T-helper 2 cell treated with Interferon-gamma antibody and Interleukin-4, amounts not matched to agents 5 μg/mL and 100 μg/mL, for 36 hours (primary cell): ENCODE measurements around the gene ZDBF2.
"Not testable (repeated sequence)": the region's sequence is repeated elsewhere in the genome, so short reads cannot be mapped to it uniquely, and the experiment has no call there.

Experiments
- DNase-seq: peaks from one replicate; pipeline ENCODE4 v3.0.0; 2021; ENCODE audit warnings: low spot score
- H3K27ac Mint-ChIP-seq: one replicate; pipeline ENCODE4 v1.8.0; 2021; ENCODE audit warnings: mild to moderate bottlenecking, mixed read lengths
- H3K27me3 Mint-ChIP-seq: one replicate; pipeline ENCODE4 v1.8.0; 2021; ENCODE audit warnings: low read depth, mixed read lengths
- H3K36me3 Mint-ChIP-seq: one replicate; pipeline ENCODE4 v1.8.0; 2021; ENCODE audit warnings: low read depth, mixed read lengths
- H3K4me1 Mint-ChIP-seq: one replicate; pipeline ENCODE4 v1.8.0; 2021; ENCODE audit warnings: low read depth, mixed read lengths
- H3K4me3 Mint-ChIP-seq: one replicate; pipeline ENCODE4 v1.8.0; 2022; ENCODE audit warnings: mild to moderate bottlenecking, moderate library complexity, mixed read lengths
- H3K9me3 Mint-ChIP-seq: one replicate; pipeline ENCODE4 v1.8.0; 2021; ENCODE audit warnings: mixed read lengths

ZDBF2 gene

GRCh38 chr2:206253125-206253776 is 21.2 kb upstream of the ZDBF2 start:
- no peak for DNase-seq
- Mint-ChIP-seq H3K27me3 (peaks cover 71% of the 10 kb centered on the region), H3K27ac (no peak overlapping the region), H3K4me1 (peaks cover 5% of the 10 kb centered on the region), H3K36me3 (no peaks in the 10 kb centered on the region), H3K9me3 (peaks cover 6% of the 10 kb centered on the region), H3K4me3 (no peak overlapping the region)

GRCh38 chr2:206253777-206254166 is 20.7 kb upstream of the ZDBF2 start:
- Mint-ChIP-seq H3K27me3 (peaks cover 69% of the 10 kb centered on the region), H3K27ac (no peak overlapping the region), H3K36me3 (no peaks in the 10 kb centered on the region), H3K4me1 (peaks cover 5% of the 10 kb centered on the region), H3K9me3 (peaks cover 6% of the 10 kb centered on the region), H3K4me3 (no peak overlapping the region)
- DNase-seq: no peak

- Mint-ChIP-seq H3K9me3 (peaks cover 6% of the 10 kb centered on the region), H3K36me3 (no peaks in the 10 kb centered on the region), H3K4me1 (peaks cover 9% of the 10 kb centered on the region), H3K4me3 (no peak overlapping the region), H3K27ac (no peak overlapping the region), H3K27me3 (peaks cover 72% of the 10 kb centered on the region)
- no peak for DNase-seq
Observed at GRCh38 chr2:206255003-206255402, 19.5 kb upstream of the ZDBF2 start.

- H3K9me3 Mint-ChIP-seq: peaks cover 6% of the 10 kb centered on the region
- H3K27me3 Mint-ChIP-seq: peaks cover 75% of the 10 kb centered on the region
- H3K4me1 Mint-ChIP-seq: peaks cover 7% of the 10 kb centered on the region
- H3K27ac Mint-ChIP-seq: no peak overlapping the region
- no peak overlapping the region for H3K4me3 Mint-ChIP-seq
- no peaks in the 10 kb centered on the region for H3K36me3 Mint-ChIP-seq
- no peak for DNase-seq
Observed at GRCh38 chr2:206256706-206257205, 17.7 kb upstream of the ZDBF2 start.

- Mint-ChIP-seq H3K36me3 (no peaks in the 10 kb centered on the region), H3K4me1 (peaks cover 7% of the 10 kb centered on the region), H3K27ac (no peak overlapping the region), H3K4me3 (no peak overlapping the region), H3K9me3 (peaks cover 6% of the 10 kb centered on the region), H3K27me3 (peaks cover 76% of the 10 kb centered on the region)
- no peak for DNase-seq
Observed at GRCh38 chr2:206257350-206257749, 17.1 kb upstream of the ZDBF2 start.

GRCh38 chr2:206257861-206258260 is 16.6 kb upstream of the ZDBF2 start:
- Mint-ChIP-seq H3K36me3 (no peaks in the 10 kb centered on the region), H3K27me3 (peaks cover 76% of the 10 kb centered on the region), H3K27ac (no peak overlapping the region), H3K9me3 (peaks cover 1% of the 10 kb centered on the region), H3K4me3 (no peak overlapping the region), H3K4me1 (peaks cover 7% of the 10 kb centered on the region)
- DNase-seq: no peak

- not testable (repeated sequence) for H3K27ac Mint-ChIP-seq, DNase-seq, H3K36me3 Mint-ChIP-seq, H3K4me1 Mint-ChIP-seq, H3K4me3 Mint-ChIP-seq, H3K9me3 Mint-ChIP-seq
- peaks cover 75% of the 10 kb centered on the region for H3K27me3 Mint-ChIP-seq
Observed at GRCh38 chr2:206258615-206259014, 15.8 kb upstream of the ZDBF2 start.

- H3K4me3 Mint-ChIP-seq: no peak overlapping the region
- H3K9me3 Mint-ChIP-seq: no peaks in the 10 kb centered on the region
- peaks cover 79% of the 10 kb centered on the region for H3K27me3 Mint-ChIP-seq
- DNase-seq: no peak
- no peaks in the 10 kb centered on the region for H3K36me3 Mint-ChIP-seq
- H3K27ac Mint-ChIP-seq: no peak overlapping the region
- peaks cover 12% of the 10 kb centered on the region for H3K4me1 Mint-ChIP-seq
Observed at GRCh38 chr2:206259376-206260187, 14.9 kb upstream of the ZDBF2 start.

GRCh38 chr2:206260188-206261012 is 14.1 kb upstream of the ZDBF2 start:
- Mint-ChIP-seq H3K4me1 (peaks cover 12% of the 10 kb centered on the region), H3K27me3 (peaks cover 78% of the 10 kb centered on the region), H3K36me3 (no peaks in the 10 kb centered on the region), H3K27ac (no peak overlapping the region), H3K9me3 (no peaks in the 10 kb centered on the region), H3K4me3 (no peak overlapping the region)
- DNase-seq: no peak

GRCh38 chr2:206263959-206264603 is 10.4 kb upstream of the ZDBF2 start:
- DNase-seq: no peak
- Mint-ChIP-seq H3K27ac (no peak overlapping the region), H3K4me3 (peak overlapping the region; percentile 6)

GRCh38 chr2:206266130-206267125 is 8.0 kb upstream of the ZDBF2 start:
- H3K4me1 Mint-ChIP-seq: peaks cover 5% of the 10 kb centered on the region
- no peaks in the 10 kb centered on the region for H3K9me3 Mint-ChIP-seq
- H3K4me3 Mint-ChIP-seq: no peak overlapping the region
- peaks cover 84% of the 10 kb centered on the region for H3K27me3 Mint-ChIP-seq
- H3K36me3 Mint-ChIP-seq: no peaks in the 10 kb centered on the region
- DNase-seq: no peak
- H3K27ac Mint-ChIP-seq: no peak overlapping the region

More at GRCh38 chr2:206263959-206264603, 10.4 kb upstream of the ZDBF2 start:
- Mint-ChIP-seq H3K27me3 (peaks cover 88% of the 10 kb centered on the region), H3K9me3 (no peaks in the 10 kb centered on the region), H3K36me3 (no peaks in the 10 kb centered on the region), H3K4me1 (peaks cover 12% of the 10 kb centered on the region)

GRCh38 chr2:206267567-206267966 is 6.9 kb upstream of the ZDBF2 start:
- H3K4me3 Mint-ChIP-seq: no peak overlapping the region
- no peaks in the 10 kb centered on the region for H3K36me3 Mint-ChIP-seq
- peaks cover 84% of the 10 kb centered on the region for H3K27me3 Mint-ChIP-seq
- H3K4me1 Mint-ChIP-seq: peaks cover 5% of the 10 kb centered on the region
- DNase-seq: no peak
- no peak overlapping the region for H3K27ac Mint-ChIP-seq
- no peaks in the 10 kb centered on the region for H3K9me3 Mint-ChIP-seq
